Measurements from ENCODE around the gene TOR1AIP1. TPM values are rescaled to one million over a fixed set of nuclear protein-coding genes. Genes with fewer than 3 reads are reported as not detected.

The TOR1AIP1 gene
- total and polyA plus RNA-seq, 2 donors: 85.9 to 104 TPM

GRCh38 chr1:179933219-179933618 lies 51.1 kb downstream of the TOR1AIP1 start:
- H3K27ac ChIP-seq (ENCODE audit: low read depth): no peak overlapping the region
- WGBS: 78% methylated on average over 2 of the region's 2 CpGs
- no peaks in the 10 kb centered on the region for H3K4me1 ChIP-seq (ENCODE audit: insufficient read depth)
- H3K36me3 ChIP-seq (ENCODE audit: insufficient read depth): no peaks in the 10 kb centered on the region
- H3K4me3 ChIP-seq (ENCODE audit: low read depth, low read length): no peak overlapping the region
- no peak for DNase-seq (ENCODE audit: extremely low spot score)

- H3K4me1 ChIP-seq (ENCODE audit: insufficient read depth): no peaks in the 10 kb centered on the region
- no peak overlapping the region for H3K27ac ChIP-seq (ENCODE audit: low read depth)
- no peaks in the 10 kb centered on the region for H3K36me3 ChIP-seq (ENCODE audit: insufficient read depth)
- DNase-seq (ENCODE audit: extremely low spot score): no peak
- 64% methylated on average over 1 of the region's 1 CpG for WGBS
- no peak overlapping the region for H3K4me3 ChIP-seq (ENCODE audit: low read depth, low read length)
These were observed 53.9 kb downstream of the TOR1AIP1 start for GRCh38 chr1:179935909-179936496.

- DNase-seq (ENCODE audit: extremely low spot score): no peak
- H3K36me3 ChIP-seq (ENCODE audit: insufficient read depth): no peaks in the 10 kb centered on the region
- no peak overlapping the region for H3K27ac ChIP-seq (ENCODE audit: low read depth)
- H3K4me1 ChIP-seq (ENCODE audit: insufficient read depth): no peaks in the 10 kb centered on the region
- no peak overlapping the region for H3K4me3 ChIP-seq (ENCODE audit: low read depth, low read length)
These were observed 55.7 kb downstream of the TOR1AIP1 start for GRCh38 chr1:179937668-179938254.

GRCh38 chr1:179938752-179939151 lies 56.7 kb downstream of the TOR1AIP1 start:
- Histone ChIP-seq H3K4me1 (ENCODE audit: insufficient read depth) (no peaks in the 10 kb centered on the region), H3K36me3 (ENCODE audit: insufficient read depth) (no peaks in the 10 kb centered on the region), H3K4me3 (ENCODE audit: low read depth, low read length) (no peak overlapping the region), H3K27ac (ENCODE audit: low read depth) (no peak overlapping the region)
- WGBS: 24% methylated on average over 2 of the region's 2 CpGs
- no peak for DNase-seq (ENCODE audit: extremely low spot score)

GRCh38 chr1:179939941-179940340 lies 57.9 kb downstream of the TOR1AIP1 start:
- H3K27ac ChIP-seq (ENCODE audit: low read depth): no peak overlapping the region
- no peaks in the 10 kb centered on the region for H3K36me3 ChIP-seq (ENCODE audit: insufficient read depth)
- DNase-seq (ENCODE audit: extremely low spot score): no peak
- H3K4me3 ChIP-seq (ENCODE audit: low read depth, low read length): no peak overlapping the region
- WGBS: 94% methylated on average over 1 of the region's 1 CpG
- H3K4me1 ChIP-seq (ENCODE audit: insufficient read depth): no peaks in the 10 kb centered on the region

DNA sequence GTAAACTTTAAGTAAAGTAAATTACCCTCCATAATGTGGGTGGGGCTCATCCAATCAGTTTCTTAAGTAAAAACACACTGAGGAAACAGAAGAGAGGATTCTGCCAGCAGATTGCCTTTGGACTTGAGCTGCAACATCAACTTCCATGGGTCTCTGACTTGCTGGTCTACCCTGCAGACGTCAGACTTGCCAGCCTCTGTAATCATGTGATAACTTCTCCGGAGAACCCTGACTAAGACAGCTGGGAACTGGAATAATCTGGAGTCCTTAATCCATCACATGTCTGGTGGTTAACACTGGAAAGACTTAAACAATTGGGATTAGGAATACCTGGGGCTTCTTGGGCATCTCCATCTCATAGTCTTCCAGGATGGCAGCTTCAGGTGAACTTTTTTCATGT lies 59.4 kb downstream of the TOR1AIP1 start:
- 69% methylated on average over 2 of the region's 2 CpGs for WGBS
- H3K36me3 ChIP-seq (ENCODE audit: insufficient read depth): no peaks in the 10 kb centered on the region
- H3K4me3 ChIP-seq (ENCODE audit: low read depth, low read length): no peak overlapping the region
- DNase-seq (ENCODE audit: extremely low spot score): no peak
- no peaks in the 10 kb centered on the region for H3K4me1 ChIP-seq (ENCODE audit: insufficient read depth)
- H3K27ac ChIP-seq (ENCODE audit: low read depth): no peak overlapping the region

GRCh38 chr1:179950651-179951050 lies 68.6 kb downstream of the TOR1AIP1 start:
- H3K27ac ChIP-seq (ENCODE audit: low read depth): no peak overlapping the region
- DNase-seq (ENCODE audit: extremely low spot score): no peak
- no peaks in the 10 kb centered on the region for H3K4me1 ChIP-seq (ENCODE audit: insufficient read depth)
- WGBS: 92% methylated on average over 7 of the region's 7 CpGs
- no peaks in the 10 kb centered on the region for H3K36me3 ChIP-seq (ENCODE audit: insufficient read depth)
- no peak overlapping the region for H3K4me3 ChIP-seq (ENCODE audit: low read depth, low read length)

- Histone ChIP-seq H3K27ac (ENCODE audit: low read depth) (no peak overlapping the region), H3K4me3 (ENCODE audit: low read depth, low read length) (no peak overlapping the region), H3K36me3 (ENCODE audit: insufficient read depth) (no peaks in the 10 kb centered on the region), H3K4me1 (ENCODE audit: insufficient read depth) (no peaks in the 10 kb centered on the region)
- DNase-seq (ENCODE audit: extremely low spot score): no peak
- 86% methylated on average over 10 of the region's 10 CpGs for WGBS
These were observed 69.5 kb downstream of the TOR1AIP1 start for GRCh38 chr1:179951383-179952144.

- Histone ChIP-seq H3K36me3 (ENCODE audit: insufficient read depth) (no peaks in the 10 kb centered on the region), H3K27ac (ENCODE audit: low read depth) (no peak overlapping the region), H3K4me3 (ENCODE audit: low read depth, low read length) (no peak overlapping the region), H3K4me1 (ENCODE audit: insufficient read depth) (no peaks in the 10 kb centered on the region)
- 87% methylated on average over 4 of the region's 4 CpGs for WGBS
- no peak for DNase-seq (ENCODE audit: extremely low spot score)
These were observed 70.1 kb downstream of the TOR1AIP1 start for GRCh38 chr1:179952186-179952585.

- H3K4me3 ChIP-seq (ENCODE audit: low read depth, low read length): peak overlapping the region; percentile 92
- H3K4me1 ChIP-seq (ENCODE audit: insufficient read depth): no peaks in the 10 kb centered on the region
- H3K36me3 ChIP-seq (ENCODE audit: insufficient read depth): no peaks in the 10 kb centered on the region
- no peak for DNase-seq (ENCODE audit: extremely low spot score)
- H3K27ac ChIP-seq (ENCODE audit: low read depth): peak overlapping the region; percentile 73
- 1% methylated on average over 19 of the region's 19 CpGs for WGBS
These were observed 71.9 kb downstream of the TOR1AIP1 start for GRCh38 chr1:179953974-179954492.

DNA sequence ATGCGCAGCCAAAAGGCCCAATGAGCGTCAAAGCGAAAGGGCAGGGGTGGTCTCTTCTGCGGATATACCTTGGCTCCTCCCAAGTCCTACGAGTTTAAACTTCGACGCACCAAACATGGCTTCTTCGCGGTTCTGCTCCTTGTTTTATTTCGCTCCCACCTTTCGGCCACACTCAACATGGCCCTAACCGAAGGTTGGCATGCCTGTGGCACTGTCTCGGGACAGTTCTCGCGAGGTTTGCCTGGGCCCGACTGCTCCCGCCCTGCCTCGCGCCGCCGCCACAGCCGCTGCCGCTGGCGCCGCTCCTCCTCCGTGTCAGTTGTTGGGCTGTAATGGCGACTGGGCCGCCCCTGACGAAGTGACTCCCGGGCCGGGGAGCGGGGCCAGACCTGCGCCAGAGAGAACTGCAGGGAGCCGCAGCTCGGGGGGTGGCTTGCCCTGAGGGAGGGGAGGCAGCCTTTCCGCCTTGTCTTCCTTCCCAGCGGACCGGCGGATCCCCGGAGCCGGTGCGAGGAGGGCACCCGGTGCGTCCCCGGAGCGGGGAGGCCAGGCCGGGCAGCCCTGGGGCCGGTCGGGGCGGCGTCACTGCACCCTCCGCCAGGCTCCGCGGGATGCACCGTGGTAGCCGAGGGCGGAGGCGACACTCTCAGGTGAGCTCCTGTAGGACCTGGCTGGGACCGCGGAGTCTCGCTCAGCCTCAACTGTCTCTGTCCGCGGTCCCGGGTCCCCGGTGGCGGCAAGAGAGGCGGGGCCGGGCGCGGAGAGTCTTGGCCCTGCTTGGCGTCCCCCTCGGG lies 72.6 kb downstream of the TOR1AIP1 start, which contains the start of gene CEP350:
Gene CEP350 (plus strand): TSS at position 318 of the 794 bp plus-strand sequence. CDS start 31,372 bp downstream, outside the sequence.
- peak; percentile 99 for DNase-seq (ENCODE audit: extremely low spot score)
- under 1% methylated on average over 72 of the region's 72 CpGs for WGBS
- no peaks in the 10 kb centered on the region for H3K4me1 ChIP-seq (ENCODE audit: insufficient read depth)
- H3K27ac ChIP-seq (ENCODE audit: low read depth): peak within 1 kb of the TSS; percentile 94
- no peaks in the 10 kb centered on the region for H3K36me3 ChIP-seq (ENCODE audit: insufficient read depth)
- H3K4me3 ChIP-seq (ENCODE audit: low read depth, low read length): peak within 1 kb of the TSS; percentile 92

- Histone ChIP-seq H3K4me1 (ENCODE audit: insufficient read depth) (no peaks in the 10 kb centered on the region), H3K27ac (ENCODE audit: low read depth) (peak overlapping the region; percentile 94), H3K36me3 (ENCODE audit: insufficient read depth) (no peaks in the 10 kb centered on the region), H3K4me3 (ENCODE audit: low read depth, low read length) (peak overlapping the region; percentile 92)
- under 1% methylated on average over 10 of the region's 10 CpGs for WGBS
- no peak for DNase-seq (ENCODE audit: extremely low spot score)
These were observed 73.2 kb downstream of the TOR1AIP1 start for GRCh38 chr1:179955287-179955680.

DNA sequence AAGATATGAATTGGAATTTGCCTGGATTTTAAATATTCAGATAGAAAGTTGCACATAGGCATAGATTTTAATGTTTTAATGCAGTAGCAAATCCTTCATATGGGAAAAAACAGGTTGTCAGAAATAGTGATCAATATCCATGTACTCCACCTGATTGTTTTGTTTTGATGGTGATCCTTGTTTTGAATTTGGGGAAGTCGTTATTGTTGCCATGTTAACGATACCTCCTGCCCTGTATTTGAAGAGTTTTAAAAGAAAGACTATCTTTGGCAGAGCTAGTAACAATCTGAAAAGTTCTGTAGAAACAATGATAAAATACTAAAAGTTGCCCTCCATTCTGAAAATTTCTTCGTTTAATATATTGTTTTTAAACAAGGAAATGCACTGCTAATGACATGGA lies 73.6 kb downstream of the TOR1AIP1 start:
- WGBS: 2% methylated on average over 3 of the region's 3 CpGs
- Histone ChIP-seq H3K36me3 (ENCODE audit: insufficient read depth) (no peaks in the 10 kb centered on the region), H3K4me1 (ENCODE audit: insufficient read depth) (no peaks in the 10 kb centered on the region), H3K4me3 (ENCODE audit: low read depth, low read length) (peak overlapping the region; percentile 92), H3K27ac (ENCODE audit: low read depth) (no peak overlapping the region)
- DNase-seq (ENCODE audit: extremely low spot score): no peak
